ENCODE data around the gene WT1.

The WT1 gene

DNA sequence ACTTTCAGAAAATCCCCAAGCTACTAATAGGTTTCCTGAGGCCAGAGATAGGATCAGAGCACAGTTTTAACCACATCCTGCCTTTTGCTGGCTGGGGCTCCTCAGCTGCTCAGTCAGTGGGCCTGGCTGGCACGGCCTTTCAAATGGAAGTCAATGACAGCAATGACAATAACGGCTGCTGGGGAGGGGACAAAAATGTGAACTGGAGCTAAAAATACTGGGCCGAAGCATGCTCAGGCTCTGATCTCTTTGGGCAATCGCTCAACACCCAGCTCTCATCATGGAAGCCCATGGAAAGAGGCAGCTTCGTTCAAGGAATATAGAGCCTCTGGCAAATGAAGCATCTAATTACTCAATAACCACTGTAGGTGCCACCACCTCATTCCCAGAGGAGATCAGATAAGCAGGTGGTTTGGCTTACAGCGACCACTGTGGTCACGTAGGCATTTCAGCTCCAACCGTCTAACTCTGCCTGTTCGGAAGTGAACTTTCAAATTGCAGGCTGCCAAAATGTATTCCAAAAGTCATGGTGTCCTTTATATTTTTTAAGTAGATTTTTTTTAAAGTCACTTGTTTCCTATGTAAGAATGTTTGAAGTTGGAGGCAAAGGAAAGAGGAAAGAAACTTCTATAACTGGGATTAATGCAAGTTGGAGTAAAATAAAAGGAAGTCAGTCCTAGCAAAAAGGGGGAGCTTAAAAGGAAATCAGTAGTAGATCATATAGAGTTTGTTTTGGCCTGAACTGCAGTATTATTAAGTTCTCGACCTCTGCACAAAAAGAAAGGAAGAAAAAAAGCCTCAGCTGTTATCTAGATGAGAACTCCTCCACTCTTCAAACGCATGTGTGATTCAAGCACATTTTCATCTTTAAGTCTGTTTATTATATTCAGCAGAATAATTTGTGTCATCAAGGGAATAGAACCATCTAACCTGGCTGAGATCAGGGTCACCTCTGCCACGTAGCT is 14.1 kb downstream of the WT1 start:
- no peak for DNase-seq

DNA sequence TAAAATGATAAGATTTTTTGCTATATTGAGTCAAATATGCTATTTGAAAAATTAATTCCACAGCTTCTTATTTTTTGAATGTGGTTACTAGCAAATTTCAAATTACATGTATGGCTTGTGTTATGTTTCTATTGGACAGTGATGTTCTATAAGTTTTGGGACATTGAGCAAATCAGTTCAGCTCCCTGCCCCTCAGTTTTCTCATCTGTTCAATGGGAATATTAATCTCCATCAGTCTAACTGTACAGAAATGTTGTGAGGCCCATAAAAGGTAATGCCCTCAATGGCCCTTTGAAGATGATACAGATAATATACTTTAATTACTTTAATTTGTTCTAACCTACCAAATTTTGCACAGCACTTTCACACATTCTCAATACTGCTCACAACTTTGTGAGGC is 15.2 kb downstream of the WT1 start:
- DNase-seq = no peak

DNA sequence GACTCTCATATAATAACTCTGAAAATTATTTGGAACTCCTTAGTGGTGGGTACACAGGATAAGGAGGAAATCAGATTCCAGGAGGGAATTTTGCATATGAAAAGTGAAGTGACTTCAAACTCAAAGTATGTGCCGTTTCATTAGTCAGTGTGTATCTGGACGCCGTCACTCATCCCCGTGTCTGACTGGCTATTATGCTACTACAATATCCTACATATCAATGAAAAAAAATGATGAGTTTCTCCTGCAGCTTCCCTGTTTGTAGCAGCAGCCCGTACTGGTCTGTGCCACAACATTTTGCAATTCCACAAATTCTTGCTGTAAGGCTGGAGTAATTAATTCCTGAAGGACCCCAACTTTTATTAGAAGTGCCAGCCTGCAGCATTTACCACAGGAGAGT is 16.5 kb downstream of the WT1 start:
- no peak for DNase-seq

DNA sequence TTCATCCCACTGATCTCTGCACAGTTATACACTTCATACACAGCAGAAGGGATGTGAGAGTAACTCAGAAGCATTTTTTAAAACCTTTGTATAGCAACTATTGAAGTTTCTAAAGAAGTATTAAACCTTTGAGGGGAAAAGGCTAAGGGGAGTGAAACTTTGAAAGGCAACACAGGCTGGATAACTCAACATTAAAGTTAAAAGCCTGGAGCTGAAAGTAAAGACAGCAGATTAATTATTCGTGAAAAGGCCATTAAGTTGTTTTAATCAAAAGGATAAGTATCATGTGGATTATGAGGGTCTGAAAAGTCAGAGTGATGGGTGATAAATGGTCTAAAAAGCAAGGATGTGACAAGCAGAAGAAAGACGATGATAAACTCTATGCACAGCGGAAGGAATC is 17.5 kb downstream of the WT1 start:
- DNase-seq = no peak

DNA sequence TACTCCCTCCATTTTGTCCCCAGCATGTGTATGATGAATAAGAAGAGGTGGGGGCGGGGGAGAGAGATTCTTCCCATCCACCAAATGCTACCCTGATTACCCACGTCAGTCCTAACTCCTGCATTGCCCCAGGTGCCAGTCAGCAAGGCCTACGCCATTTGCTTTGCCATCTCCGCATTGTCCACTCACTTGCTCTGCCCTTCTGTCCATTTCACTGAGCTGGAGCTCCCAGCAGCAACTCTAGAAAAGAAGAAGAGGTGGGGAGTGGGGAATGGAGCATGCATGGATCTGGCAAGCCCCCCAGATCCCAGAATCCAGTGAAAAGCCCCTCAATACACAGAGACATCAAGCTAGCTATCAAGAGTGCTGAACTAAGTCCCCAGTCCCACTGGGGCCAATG is 19.0 kb downstream of the WT1 start:
- DNase-seq = no peak

DNA sequence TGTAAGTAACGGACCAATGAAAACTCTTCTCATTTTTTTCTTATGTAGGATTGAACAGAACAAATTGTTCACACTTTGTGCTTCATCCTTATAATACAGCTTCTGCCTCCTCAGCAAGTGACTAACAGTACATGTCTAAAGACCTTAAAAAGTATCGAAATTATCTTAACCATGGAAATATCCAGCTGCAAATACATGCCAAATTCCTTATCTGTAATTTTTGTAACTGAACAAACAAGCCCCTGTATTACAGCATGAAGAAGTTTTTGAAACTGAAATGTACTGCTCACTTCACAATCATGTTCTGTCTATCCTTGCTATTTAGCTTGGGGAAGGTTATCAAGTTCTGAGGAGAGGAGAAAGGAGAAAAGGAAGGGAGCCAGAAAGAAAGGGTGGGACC is 20.4 kb downstream of the WT1 start:
- DNase-seq = no peak

DNA sequence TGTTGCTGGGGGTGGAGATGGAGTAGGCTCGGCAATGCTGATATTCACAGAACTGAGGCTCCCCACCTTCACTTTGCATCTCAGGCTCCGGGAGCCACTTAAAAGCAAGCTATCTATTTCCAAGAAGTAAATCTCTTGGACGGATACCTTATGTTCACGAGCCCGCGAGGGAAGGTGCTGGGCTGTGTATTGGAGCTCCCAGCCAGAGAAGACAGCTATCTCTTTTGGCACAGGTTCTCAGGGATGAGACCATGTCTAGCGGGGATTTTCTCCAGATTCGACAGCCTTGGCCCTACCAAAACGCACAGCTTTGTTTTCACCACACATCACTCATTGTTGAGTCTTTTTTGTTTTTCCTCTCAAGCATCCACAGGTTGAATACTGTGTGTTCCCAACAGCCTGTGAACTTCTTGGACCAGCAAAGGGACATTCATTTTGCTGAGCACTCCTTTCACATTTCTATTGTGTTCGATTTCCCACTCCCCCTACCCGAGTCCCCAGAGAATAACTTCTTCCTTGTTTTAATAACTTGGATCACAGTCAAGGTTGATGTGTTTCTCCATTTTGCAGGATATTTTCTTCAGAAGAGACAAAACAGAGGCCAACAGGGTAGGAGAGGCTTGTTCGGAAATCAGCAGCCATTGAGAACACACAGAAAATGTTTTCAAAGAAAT is 23.3 kb downstream of the WT1 start:
- no peak for DNase-seq

DNA sequence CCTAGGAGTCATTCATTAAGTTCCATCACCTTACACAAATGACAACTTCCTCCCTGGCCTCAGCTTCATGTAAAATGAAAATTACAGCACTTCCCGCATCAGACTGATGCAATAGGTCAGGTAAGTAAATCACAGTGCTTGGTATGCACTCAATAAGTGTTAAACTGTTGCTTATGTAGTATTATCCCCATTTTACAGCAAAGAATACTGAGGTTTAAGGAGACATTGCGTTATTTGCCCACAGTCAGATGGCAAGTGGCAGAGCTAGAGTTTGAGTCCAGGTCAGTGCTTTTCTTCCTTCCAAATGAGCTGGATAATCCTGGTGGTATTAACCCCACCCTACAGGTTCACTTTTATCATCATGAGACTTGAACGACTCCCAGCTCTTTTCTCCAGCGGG is 29.7 kb downstream of the WT1 start:
- DNase-seq = no peak

DNA sequence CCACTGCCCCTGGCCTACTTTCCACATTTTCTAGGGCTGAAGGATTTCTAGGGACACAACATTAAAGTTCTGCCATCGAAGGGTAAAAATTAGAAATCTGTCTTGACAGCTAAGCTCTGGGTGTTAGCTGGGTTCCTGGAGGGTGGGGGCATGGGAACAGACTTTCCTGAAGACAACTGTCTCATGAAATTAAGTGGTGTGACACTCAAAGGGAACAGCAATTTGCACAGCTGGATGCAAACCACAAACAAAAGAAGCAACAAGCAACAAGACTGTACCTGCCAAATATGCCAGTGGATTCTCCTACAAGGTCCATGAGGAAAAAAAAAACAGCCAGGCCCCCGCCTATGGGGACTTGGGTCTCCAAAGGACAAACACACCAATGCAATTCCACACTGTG is 32.5 kb downstream of the WT1 start:
- DNase-seq = no peak

DNA sequence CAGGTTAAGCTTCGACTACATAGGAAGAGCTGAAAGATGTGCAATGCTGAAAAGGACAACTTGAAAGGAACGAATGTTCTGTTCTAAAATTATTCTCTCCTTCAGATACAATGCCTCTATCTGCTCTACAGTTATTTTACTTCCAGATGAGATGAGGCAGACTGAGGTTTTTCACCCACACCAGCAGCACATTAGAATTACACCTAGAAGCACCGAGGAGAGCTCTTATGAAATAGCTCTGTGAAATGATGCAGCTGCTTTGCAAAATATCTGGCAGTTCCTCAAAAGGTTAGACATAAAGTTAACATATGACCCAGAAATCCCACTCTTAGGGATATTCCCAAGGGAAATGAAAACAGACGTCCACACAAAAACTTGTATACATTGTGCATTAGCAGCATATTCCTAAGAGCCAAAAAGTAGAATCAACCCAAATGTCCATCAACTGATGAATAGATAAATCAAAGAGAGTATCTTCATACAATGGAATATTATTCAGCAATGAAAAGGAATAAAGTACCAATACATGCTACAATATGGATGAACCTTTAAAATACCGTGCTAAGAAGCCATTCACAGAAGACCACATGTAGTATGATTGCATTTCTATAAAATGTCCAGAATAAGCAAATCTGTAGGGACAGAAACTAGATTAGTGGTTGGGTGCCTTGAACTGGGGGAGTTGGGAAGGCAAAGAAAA is 34.5 kb downstream of the WT1 start:
- DNase-seq = no peak

DNA sequence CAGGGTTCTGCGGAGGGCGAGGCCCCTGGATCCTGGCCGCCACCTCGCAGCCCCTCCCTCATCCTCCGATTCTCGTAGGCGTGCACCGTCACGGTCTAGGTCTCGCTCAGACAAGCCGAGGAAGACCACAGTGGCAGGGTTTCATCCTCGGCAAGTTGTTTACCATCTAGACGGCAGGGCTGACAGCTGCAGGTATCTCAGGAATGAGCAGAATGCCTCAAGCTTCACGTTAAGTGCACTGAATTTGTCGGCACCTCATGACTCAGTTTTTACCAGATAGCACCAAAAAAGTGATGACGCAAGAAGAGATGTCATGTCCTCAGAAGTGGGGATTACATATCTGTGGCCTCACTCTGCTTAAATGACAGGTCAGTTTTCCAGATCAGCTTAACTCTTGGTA is 35.1 kb downstream of the WT1 start:
- no peak for DNase-seq

DNA sequence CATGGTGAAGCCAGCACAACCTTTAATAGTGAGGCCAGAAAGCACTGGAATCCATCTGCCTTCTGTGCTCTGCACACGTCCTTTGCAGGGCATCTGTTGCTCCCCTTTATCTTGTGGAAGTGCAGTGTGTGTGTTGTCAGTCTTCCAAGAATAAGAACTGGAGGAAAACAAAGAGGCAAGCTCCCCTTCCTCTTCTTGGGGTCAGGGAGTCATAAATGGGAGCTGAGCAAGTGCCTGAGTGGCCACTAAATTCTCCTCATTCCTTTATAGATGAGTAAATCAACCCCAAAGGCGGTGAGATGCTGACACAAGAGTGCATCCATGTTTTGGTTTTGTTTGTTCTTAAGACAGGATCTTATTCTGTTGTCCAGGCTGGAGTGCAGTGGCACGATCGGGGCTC is 38.3 kb downstream of the WT1 start:
- DNase-seq = no peak

DNA sequence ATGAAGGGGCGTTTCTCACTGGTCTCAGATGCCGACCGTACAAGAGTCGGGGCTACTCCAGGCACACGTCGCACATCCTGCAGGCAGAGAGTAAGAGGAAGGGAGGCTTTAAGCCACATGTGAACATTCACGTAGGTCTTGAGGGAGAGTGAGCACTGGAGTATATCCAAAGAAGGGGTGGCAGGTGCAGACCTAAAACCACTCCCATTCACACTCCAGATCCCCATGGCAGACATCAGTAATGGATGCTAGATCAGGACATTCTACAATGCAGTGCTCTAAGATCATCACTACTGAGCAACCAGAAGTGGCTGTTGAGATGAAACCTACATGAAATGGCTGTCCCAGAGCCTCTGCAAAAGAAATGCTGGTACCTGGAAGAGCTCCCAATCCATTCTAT is 39.0 kb downstream of the WT1 start:
- DNase-seq = no peak

DNA sequence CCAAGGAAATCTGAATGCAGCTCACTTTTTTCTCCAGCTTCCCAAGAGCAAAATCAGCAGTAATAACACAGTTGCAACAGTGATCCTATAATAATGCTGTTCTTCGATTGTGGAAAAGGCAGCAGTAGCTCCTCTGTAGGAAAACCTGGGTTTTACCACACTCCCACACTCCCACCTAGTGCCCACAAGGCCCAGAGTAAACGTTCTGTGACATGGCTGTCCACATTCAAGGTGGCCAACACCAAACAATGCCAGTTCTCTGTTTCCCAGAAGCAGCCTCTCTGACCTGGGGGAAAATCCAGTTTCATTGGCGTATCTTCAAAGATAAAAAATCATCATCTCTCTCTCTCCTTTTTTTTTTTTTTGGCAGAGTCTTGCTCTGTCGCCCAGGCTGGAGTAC is 40.2 kb downstream of the WT1 start:
- no peak for DNase-seq

DNA sequence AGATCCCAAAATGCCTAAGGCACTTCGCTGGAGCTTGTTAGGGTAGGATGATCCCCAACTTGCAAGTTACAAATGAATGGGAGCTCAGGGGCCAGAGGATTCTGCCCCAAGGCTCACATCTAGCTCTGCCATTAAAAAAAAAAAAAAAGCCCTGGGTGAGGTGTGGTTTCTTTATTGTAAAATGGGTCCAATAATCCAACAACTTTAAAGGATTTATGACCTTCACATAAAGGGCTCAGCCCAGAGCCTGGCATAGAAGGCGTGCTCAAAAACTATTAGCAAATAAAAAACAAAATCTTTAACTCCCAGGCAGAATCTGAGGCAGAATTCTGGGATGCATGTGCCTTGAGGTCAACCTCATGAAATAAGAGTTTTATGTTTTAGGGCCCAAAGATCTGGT is 42.5 kb downstream of the WT1 start:
- DNase-seq = no peak

DNA sequence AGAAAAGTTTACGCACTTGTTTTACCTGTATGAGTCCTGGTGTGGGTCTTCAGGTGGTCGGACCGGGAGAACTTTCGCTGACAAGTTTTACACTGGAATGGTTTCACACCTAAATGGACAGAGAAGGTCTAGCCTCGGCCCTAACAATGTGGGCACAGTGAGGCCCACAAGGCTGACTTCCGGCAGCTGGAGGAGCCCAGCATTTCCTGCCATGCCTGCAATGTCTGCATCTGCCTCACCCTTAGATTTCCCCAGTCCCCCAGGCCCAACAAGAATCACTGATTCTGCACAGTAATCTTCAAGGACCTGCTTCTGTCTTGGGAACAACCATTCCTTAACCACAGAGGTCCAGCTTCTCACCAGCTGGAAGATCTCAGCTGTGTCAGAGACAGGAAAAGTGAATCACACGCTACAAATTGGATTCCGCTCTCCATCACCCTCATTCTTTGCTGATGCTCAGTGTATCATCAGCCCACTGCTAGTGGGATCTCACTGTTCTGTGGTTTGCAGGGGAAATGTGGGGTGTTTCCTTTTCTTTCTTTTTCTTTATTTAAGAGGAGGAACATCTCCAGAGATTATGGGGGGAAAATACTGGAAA is 43.3 kb downstream of the WT1 start:
- DNase-seq = no peak

DNA sequence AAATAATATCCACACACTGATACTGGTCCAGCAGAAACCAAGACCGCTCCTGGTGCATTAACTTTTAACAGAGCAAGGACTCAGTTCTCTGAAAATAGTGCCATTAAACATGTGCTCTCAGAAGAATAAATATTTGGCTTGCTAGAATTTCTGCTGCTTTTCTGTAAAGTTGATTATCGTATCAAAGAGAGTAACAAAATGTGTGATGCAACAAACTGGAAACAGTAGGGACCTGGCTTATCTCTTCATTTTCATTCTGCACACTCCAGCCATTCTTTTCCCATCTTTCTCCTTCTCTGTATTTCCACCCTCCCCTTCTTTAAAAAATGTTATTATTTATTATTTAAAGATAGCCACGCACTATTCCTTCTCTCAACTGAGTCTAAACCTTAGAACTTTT is 43.9 kb downstream of the WT1 start:
- no peak for DNase-seq

DNA sequence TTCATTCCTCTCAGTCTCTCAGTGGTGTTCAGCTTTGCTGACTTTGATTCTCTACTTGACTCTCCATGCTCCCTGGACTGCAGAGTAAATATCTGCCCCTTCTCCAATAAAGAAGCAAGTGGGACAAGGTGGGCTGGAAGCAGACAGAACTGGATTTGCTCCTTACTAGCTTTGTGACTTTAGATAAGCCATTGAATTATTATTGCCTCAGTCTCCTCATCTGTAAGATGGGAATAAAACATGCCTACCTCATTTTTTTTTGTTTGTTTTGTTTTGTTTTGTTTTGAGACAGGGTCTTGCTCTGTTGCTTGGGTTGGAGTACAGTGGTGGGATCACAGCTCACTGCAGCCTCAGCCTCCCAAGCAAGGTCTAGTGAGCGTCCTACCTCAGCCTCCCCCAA is 44.6 kb downstream of the WT1 start:
- DNase-seq = no peak

DNA sequence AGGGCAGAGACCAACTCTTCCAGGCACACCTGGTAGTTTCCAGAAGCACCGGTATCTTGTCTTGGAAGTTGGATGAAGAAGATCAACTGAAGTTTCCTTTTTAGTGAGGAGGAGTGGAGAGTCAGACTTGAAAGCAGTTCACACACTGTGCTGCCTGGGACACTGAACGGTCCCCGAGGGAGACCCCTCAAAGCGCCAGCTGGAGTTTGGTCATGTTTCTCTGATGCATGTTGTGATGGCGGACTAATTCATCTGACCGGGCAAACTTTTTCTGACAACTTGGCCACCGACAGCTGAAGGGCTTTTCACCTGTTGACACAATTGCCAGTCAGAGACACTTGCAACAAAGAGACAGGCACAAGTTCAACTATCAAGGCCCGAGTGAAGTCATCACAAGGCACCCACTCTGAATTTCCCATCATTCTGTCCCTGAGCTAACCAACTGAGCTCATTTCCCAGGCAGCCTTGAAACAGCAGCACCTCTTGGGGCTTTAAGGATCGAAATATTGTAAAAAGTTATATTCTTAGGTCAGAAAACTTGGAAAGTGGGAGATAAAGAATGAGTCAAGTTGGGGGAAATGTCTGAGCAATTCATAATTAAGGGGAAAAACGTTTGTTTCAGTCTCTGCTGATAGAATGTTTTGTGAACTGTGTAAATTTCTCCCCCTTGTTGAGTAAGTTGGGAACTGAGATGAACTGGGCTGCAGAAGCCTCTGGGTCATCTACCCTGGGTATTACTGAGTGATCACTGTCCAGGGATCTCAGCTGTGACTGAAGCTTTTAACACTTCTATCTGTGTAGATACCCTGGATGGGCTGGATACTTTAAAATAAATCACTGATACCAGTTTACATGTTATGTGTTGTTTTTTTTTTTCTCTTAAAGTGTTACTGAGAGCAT is 46.2 kb downstream of the WT1 start:
- DNase-seq = no peak

DNA sequence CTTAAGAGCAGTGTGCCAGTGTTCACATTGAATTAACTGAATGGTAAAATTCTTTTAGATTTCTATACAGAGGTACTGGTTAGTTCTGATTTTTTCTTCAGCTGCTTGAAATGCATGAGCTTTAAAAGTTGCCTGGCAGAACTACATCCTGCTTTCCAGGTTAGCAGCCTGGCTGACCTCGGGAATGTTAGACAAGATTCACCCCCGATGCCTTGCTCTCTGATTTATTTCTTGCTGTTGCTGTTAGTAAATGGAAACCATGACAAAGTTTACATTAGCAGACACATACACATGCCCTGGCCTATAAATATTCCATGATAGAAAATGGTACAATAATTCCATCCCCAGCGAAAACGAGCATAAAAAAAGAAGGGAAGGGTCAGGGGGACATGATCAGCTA is 47.0 kb downstream of the WT1 start:
- DNase-seq = no peak

DNA sequence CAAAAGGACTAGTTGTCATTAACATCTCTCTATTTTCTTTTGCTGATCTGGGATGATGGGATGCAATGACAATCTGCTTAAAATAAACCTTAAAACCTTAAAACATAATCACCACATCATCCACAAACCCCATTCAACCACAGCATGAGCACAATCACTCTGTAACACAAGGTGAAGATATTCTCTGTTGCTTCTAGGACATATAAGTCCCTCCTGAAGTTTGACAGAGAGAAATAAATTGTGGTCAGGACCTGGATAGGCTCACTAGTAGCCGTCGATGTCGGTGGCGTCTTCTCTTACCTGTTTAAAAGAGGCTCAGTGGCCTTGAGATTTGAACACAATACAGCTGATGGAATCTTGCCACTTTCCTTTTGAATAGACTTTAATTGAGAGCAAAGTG is 47.9 kb downstream of the WT1 start:
- no peak for DNase-seq

DNA sequence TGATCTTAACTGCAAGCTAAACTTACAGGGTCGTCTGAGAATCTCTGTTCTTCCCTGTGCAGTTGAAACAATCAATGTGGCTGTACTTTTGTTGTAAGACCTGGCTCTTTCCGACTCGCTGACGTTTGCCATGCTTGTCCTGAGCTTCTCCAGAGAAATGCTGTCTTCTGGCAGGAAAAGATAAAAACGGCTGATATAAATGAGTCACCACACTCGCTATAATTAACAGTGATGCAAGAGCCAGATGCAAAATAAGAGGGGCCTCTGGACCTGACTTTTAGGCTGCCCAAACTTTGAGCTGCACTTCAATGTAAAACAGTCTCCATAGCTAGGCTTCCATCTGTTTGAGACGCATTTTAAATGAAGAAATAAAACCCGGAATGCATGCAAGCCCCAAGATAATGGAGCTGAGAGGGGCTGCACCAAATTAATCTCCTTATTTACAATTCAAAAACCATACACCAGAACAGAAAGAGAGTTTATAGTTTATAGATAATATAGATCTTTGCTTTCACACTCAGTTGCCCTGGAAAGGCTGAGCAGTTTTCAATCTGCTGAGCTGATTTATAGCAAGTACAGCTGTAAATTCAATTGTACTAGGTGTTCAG is 48.5 kb downstream of the WT1 start:
- DNase-seq = no peak

All from NCI-H2081 treated with DMSO at 0.1 percent for 48 hours (cell line).